ENCODE results near the gene ASCC1. TPM values are rescaled to one million over a fixed set of nuclear protein-coding genes. Genes with fewer than 3 reads are reported as not detected.

The ASCC1 gene
- total and polyA plus RNA-seq, 2 of the 4 experiments (the other 2 are of a cell fraction), result 15.9 to 21.0 TPM

DNA sequence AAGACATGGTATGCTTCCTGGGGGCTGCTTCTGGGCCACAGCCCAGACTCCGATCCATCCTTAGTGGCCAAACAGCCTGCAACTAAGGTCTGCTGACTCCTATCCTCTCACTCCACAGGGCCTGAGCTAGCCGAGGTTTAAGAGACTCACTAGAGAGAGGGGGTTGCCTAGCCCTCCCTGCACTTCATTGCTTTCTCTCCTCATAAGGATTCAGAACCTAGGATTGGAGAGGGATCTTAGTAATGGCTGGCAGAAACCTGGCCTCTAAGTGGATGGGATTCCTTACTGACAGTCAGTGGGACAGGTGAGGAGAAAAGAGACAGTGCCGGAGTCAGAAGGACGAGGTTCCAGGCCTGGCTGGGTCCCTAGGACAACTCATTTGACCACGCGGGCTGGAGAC lies 49.4 kb upstream of the ASCC1 start:
- H3K79me1 ChIP-seq (ENCODE audit: low read depth in 1 of 2, low read length in 2 of 2), result no peaks in the 10 kb centered on the region
- H4K91ac ChIP-seq (ENCODE audit: insufficient read depth, low read depth, low read length), result peak overlapping the region; percentile 60
- peak overlapping the region; percentile 70 for H2AK5ac ChIP-seq (ENCODE audit: low read depth, low read length)
- peak overlapping the region; percentile 65 for H2AK9ac ChIP-seq (replicated peaks; ENCODE audit: low read depth, low read length, poor library complexity)
- dilution Hi-C loops (cut with HindIII; ENCODE audit: low sequenced_read_pairs, unreplicated experiment), result no loop called here
- POLR2A ChIA-PET (ENCODE audit: unreplicated experiment), result no interaction called here
- H4K8ac ChIP-seq (ENCODE audit: low read depth in 2 of 2, low read length in 2 of 2), result no peak overlapping the region
- peaks cover 13% of the 10 kb centered on the region for H3K9me1 ChIP-seq (ENCODE audit: insufficient read depth, low read length)
- in situ Hi-C loops (cut with MboI; ENCODE audit: low sequenced_read_pairs), result no loop called here
- H3K4ac ChIP-seq (ENCODE audit: low read depth, low read length), result peak overlapping the region; percentile 47; the same call in 1 of the 2 replicates
- peak overlapping the region; percentile 41; the same call in 1 of the 2 replicates for H2BK120ac ChIP-seq (ENCODE audit: low read depth, low read length)
- intact Hi-C loops (cut with micrococcal nuclease), result no loop called here
- H2AFZ ChIP-seq (replicated peaks; ENCODE audit: low read length, poor library complexity), result peak overlapping the region; percentile 72
- H2BK5ac ChIP-seq (ENCODE audit: low read depth, low read length, poor library complexity, severe bottlenecking), result no peak overlapping the region
- no peak for DNase-seq
- no TSS peak for BruUV-seq (replicated peaks)
- no peak overlapping the region for H3K14ac ChIP-seq (replicated peaks; ENCODE audit: low read depth, low read length)
- no peak overlapping the region; the same call in 1 of the 2 replicates for H3K23ac ChIP-seq (ENCODE audit: low read depth, low read length)
- no peak overlapping the region for H3K4me3 ChIP-seq (ENCODE audit: insufficient read depth, low read depth, low read length)
- H3K9me3 ChIP-seq (ENCODE audit: control insufficient read depth, insufficient read depth, low read length), result no peaks in the 10 kb centered on the region
- 95% methylated on average over 4 of the region's 6 CpGs; no CpG with 5 or more reads in 1 of the 2 experiments for WGBS, 2 experiments (ENCODE audit: extremely low coverage in 2 of 2, insufficient read length in 1 of 2)
- no peaks in the 10 kb centered on the region for H4K20me1 ChIP-seq (ENCODE audit: insufficient read depth, low read length)
- H3K4me2 ChIP-seq (ENCODE audit: low read depth, low read length), result no peak overlapping the region
- H3K36me3 ChIP-seq (ENCODE audit: control insufficient read depth, insufficient read depth, low read length), result no peaks in the 10 kb centered on the region
- no peak for TF ChIP-seq MXI1 (IDR thresholded peaks at IDR 0.05; ENCODE audit: borderline replicate concordance, low read depth, low read length)
- peak overlapping the region; percentile 4; the same call in 1 of the 2 replicates for H3K9ac ChIP-seq (ENCODE audit: low read depth, low read length)
- no peak for ATAC-seq (ENCODE audit: low read depth)
- H2BK20ac ChIP-seq (ENCODE audit: low read depth, low read length), result peak overlapping the region; percentile 36; the same call in 1 of the 2 replicates
- no peak overlapping the region for H4K5ac ChIP-seq (ENCODE audit: low read depth, low read length)
- no peak overlapping the region for H3K18ac ChIP-seq (ENCODE audit: low read depth, low read length)
- peak overlapping the region; percentile 56; the same call in 1 of the 3 replicates for H2BK15ac ChIP-seq (ENCODE audit: low read depth, low read length)
- H3K4me1 ChIP-seq (ENCODE audit: control insufficient read depth, insufficient read depth, low read length), result peaks cover 12% of the 10 kb centered on the region
- no peak overlapping the region for H3K56ac ChIP-seq (ENCODE audit: extremely low read depth, insufficient read depth, low read length)
- no peaks in the 10 kb centered on the region for H3K27me3 ChIP-seq (ENCODE audit: control insufficient read depth, insufficient read depth, low read length)
- CTCF ChIA-PET, result no interaction called here
- no peak overlapping the region for H3K27ac ChIP-seq (ENCODE audit: insufficient read depth, low read length)

Data from IMR-90 (cell line).